GM08714 (cell line): ENCODE measurements around the gene SASH1.
"Not testable (repeated sequence)": the region's sequence is repeated elsewhere in the genome, so short reads cannot be mapped to it uniquely, and the experiment has no call there.

Experiments used
- H3K4me3 ChIP-seq: fragments of 200-500 bp; sonication (Bioruptor generic); 2 replicates; pipeline ENCODE4 v1.5.1; 2014; ENCODE audit warnings: mild to moderate bottlenecking, low read length, inconsistent platforms
- ZNF274 ChIP-seq: IDR thresholded peaks from 2 replicates; pipeline ENCODE4 v1.6.1; 2012; ENCODE audit warnings: mild to moderate bottlenecking, low read depth, low read length

SASH1 gene

GRCh38 chr6:148578837-148579565 is 236.4 kb downstream of the SASH1 start:
- TF ChIP-seq ZNF274: no peak
- H3K4me3 ChIP-seq: no peak overlapping the region

GRCh38 chr6:148580442-148580841 is 237.8 kb downstream of the SASH1 start:
- H3K4me3 ChIP-seq: no peak overlapping the region
- no peak for TF ChIP-seq ZNF274

- H3K4me3 ChIP-seq: no peak overlapping the region
- TF ChIP-seq ZNF274: no peak
Measured at GRCh38 chr6:148583631-148584030, 241.0 kb downstream of the SASH1 start.

GRCh38 chr6:148585641-148586040 is 243.0 kb downstream of the SASH1 start:
- not testable (repeated sequence) for H3K4me3 ChIP-seq

- H3K4me3 ChIP-seq: no peak overlapping the region
- no peak for TF ChIP-seq ZNF274
Measured at GRCh38 chr6:148590883-148591282, 248.2 kb downstream of the SASH1 start.

- no peak overlapping the region for H3K4me3 ChIP-seq
- no peak for TF ChIP-seq ZNF274
Measured at GRCh38 chr6:148591656-148592055, 249.0 kb downstream of the SASH1 start.

- H3K4me3 ChIP-seq: no peak overlapping the region
- TF ChIP-seq ZNF274: no peak
Measured at GRCh38 chr6:148593130-148593812, 250.6 kb downstream of the SASH1 start.

GRCh38 chr6:148593813-148594170 is 251.2 kb downstream of the SASH1 start:
- no peak overlapping the region for H3K4me3 ChIP-seq
- TF ChIP-seq ZNF274: no peak

- TF ChIP-seq ZNF274: no peak
- no peak overlapping the region for H3K4me3 ChIP-seq
Measured at GRCh38 chr6:148595550-148595949, 252.9 kb downstream of the SASH1 start.

GRCh38 chr6:148596891-148597455 is 254.3 kb downstream of the SASH1 start:
- H3K4me3 ChIP-seq: no peak overlapping the region
- TF ChIP-seq ZNF274: no peak

GRCh38 chr6:148598724-148599123 is 256.1 kb downstream of the SASH1 start:
- TF ChIP-seq ZNF274: no peak
- H3K4me3 ChIP-seq: no peak overlapping the region

GRCh38 chr6:148599967-148600426 is 257.4 kb downstream of the SASH1 start:
- no peak for TF ChIP-seq ZNF274
- no peak overlapping the region for H3K4me3 ChIP-seq
